Liver (tissue), 3 donors: ENCODE measurements around the gene NLK.

Source experiments
- CTCF ChIP-seq: fragments of 150-350 bp; IDR thresholded peaks from 2 replicates; pipeline ENCODE4 v1.5.1; 2017; ENCODE audit warnings: improper control_type of control experiment, low read depth, low read length; ENCODE audit not compliant: missing input control
- EGR1 ChIP-seq, 2 donors: IDR thresholded peaks; 2 replicates each; pipeline ENCODE4 v1.6.1; 2016 to 2018; ENCODE audit warnings: antibody characterized with exemption in 2 of 2, low read depth in 2 of 2
- JUND ChIP-seq, 2 donors: IDR thresholded peaks; 2 replicates each; pipeline ENCODE4 v1.6.1; 2016; ENCODE audit warnings: antibody characterized with exemption in 2 of 2
- donor health status: healthy.
- donor health status: healthy.

- TF ChIP-seq EGR1 (IDR thresholded peaks at IDR 0.05; ENCODE audit: low read depth in 2 of 2) (no peak), CTCF (no peak), JUND (IDR thresholded peaks at IDR 0.05) (no peak)
Observed at GRCh38 chr17:28139822-28140221, 97.3 kb downstream of the NLK start.
